Motor neuron (in vitro differentiated cells): ENCODE data around the gene CGGBP1. TPM values are rescaled to one million over a fixed set of nuclear protein-coding genes. Genes with fewer than 3 reads are reported as not detected.

ENCODE experiments used
- total RNA-seq, 8 experiments: library from RNA; unstranded; fragments of 300-600 nt; gene quantifications; 2 replicates each; pipeline versions ENCODE4 v1.2.3 to v1.2.4, GENCODE V29; 2022

CGGBP1 gene
- total RNA-seq, 8 experiments from 2014 or later = 30.9 to 72.7 (median 51.4) TPM

Other genes with a start within 250 kb of the CGGBP1 start
- gene ZNF654, start 250 bp upstream of the CGGBP1 start, total RNA-seq = 10 to 100 TPM in 6 of 8 experiments, 1 to 10 TPM in 2; 8.3 to 15.4 (median 12.2) TPM
- 10 to 100 TPM; 22.5 to 37.3 (median 25.7) TPM for gene C3orf38, start 91.0 kb upstream of the CGGBP1 start, total RNA-seq